ENCODE measurements around the gene TUB.

DNA sequence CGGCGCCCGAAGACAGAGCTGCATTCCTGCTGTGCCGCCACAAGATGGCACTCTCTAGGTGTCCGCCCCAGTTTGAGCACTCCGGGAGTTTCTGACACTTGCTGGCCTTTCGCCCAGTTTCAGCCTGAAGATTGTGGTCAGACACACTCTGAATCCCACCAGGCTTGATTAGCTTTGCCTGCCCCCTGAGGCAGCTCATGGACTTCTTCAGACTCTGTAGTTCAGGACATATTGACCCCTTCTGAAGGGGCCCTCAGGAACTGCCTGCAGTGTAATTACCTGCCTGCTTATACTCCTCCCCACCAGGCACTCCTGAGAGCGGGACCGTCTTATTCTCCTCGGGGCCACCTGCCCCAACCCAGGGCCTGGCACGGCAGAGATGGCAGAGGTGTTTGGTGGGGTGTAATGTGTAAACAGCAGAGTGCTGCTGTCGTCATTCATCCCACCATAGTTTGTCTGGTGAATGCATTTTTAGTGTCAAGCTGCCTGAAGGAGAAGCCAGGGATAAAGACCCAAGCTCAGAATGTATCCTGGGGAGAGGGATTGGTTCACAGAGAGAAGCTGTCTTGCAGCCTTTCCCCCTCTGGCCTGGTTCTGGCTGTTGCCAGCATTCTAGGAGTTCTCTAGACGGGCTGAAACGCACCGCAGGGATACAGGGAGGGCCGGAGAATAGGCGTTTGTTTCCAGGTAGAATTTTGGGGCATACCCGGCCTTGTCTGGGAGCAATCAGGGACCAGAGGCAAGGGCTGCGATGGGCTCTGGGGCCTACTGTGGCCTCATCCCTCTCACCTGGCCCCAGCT is 47.5 kb upstream of the TUB start:
- no peak for TF ChIP-seq POLR2A (IDR thresholded peaks at IDR 0.05)
- TF ChIP-seq, protein P1, sequence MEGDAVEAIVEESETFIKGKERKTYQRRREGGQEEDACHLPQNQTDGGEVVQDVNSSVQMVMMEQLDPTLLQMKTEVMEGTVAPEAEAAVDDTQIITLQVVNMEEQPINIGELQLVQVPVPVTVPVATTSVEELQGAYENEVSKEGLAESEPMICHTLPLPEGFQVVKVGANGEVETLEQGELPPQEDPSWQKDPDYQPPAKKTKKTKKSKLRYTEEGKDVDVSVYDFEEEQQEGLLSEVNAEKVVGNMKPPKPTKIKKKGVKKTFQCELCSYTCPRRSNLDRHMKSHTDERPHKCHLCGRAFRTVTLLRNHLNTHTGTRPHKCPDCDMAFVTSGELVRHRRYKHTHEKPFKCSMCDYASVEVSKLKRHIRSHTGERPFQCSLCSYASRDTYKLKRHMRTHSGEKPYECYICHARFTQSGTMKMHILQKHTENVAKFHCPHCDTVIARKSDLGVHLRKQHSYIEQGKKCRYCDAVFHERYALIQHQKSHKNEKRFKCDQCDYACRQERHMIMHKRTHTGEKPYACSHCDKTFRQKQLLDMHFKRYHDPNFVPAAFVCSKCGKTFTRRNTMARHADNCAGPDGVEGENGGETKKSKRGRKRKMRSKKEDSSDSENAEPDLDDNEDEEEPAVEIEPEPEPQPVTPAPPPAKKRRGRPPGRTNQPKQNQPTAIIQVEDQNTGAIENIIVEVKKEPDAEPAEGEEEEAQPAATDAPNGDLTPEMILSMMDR (IDR thresholded peaks at IDR 0.05): peak; percentile 79 to 90 (median 85)

Data from body of pancreas (tissue), 4 donors.